HG03064 (cell line): ENCODE results near the gene CFDP1.

Experiments
- ATAC-seq: cut with Tn5 transposase; IDR thresholded peaks from one replicate; pipeline ENCODE4 v1.9.1; 2021; ENCODE audit warnings: low read depth; ENCODE audit not compliant: unreplicated experiment

The CFDP1 gene

DNA sequence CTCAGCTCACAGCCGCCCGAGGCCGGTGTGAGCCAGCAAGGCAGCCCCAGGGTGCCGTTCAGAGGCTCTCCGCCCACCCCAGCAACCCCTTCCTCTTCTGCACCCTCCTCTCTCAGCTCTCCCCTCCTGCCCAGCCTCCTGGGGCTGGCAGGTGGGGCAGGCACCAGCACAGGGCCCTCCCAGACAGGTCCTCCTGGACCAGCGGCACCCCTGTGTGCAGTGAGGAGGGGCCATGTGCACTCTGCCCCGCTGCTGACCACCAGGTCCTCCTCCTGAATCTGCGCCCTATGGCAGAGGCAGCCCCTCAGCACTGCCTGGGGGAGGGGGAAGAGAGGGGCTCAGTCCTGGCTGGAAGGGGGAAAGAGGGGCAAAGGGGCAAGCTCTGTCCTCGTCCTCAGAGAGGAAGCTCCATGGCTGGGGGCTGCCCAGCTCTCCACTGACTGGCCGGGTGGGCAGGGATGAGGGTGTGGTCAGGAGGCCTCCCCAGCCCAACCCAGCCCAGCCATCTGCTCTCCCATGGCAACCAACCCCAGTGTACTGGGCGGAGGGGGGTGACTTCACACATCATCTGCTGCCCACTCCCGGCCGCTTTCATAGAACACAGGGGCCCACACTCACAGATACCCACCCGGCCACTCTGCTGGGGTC, 176.5 kb downstream of the CFDP1 start:
- no peak for ATAC-seq

- no peak for ATAC-seq
Observed at GRCh38 chr16:75256059-75256571, 177.2 kb downstream of the CFDP1 start.

DNA sequence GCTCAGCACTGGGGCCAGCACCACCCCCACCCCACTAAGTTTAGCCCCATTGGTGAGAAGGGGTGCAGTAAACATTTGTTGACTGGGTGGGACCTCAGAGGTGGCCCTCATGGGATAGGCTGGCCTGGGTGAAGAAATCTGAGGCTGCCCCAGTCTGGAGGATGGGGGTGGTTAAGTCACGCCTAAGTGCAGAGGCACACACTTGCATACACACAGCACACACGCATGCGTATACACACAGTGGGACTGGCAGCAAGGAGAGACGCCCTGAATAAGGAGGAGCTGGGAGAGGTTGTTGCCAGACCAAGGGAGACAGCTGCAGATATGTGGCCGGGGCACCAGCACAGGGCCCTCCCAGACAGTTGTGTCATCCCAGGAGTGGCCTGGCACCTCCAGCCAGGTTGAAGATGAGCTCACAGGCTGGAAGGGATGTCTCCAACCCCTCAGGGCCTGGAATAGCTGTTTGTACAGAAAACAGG, 178.9 kb downstream of the CFDP1 start:
- ATAC-seq, result no peak

DNA sequence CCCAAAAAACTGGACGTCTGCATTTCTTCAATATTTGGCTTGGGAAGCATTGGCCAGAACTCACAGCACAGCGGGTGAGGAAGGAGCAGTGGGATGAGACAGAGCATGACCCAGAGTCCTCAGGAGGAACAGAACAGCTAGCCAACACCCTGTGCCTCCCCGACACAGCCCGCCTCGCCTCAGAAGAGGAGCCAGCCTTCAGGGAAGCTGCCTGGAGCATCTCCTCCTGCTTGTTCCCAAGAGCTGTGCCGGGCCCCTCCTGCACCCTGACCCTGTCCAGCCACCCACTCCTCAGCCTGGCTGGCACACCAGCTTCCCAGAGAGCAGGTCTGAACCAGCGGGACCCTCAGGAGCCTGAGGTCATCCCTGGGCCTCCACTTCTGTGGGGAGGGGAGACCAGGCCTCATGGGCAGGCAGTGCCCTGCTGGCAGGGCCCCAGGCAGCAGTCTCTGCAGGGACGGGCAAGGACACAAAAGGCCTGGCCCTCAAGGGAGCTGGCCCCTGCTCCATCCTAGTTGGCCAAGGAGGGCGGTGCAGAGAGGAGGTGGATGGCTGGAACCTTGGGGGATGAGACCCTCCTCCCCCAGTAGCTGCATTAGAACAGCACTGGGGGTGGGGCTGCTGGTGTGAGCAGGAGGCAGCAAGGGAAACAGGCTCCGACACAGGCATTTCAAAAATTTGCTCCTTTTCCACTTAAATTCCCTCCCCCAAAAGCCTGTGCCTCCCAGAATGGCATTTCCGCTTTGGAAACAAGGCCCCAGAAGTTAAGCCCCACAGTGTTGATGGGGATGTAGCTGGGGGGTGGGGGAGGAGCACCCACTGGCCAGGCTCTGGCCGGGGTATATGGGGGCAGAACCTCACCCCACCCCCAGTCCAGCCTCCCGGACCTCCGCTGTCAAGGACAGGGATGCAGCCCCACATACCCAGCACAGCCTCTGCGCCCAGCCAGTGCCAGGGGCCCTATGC, 180.1 kb downstream of the CFDP1 start:
- ATAC-seq, result no peak

- ATAC-seq, result no peak
Observed at GRCh38 chr16:75252049-75252864, 181.0 kb downstream of the CFDP1 start.

- peak; percentile 65 for ATAC-seq
Observed at GRCh38 chr16:75251280-75252048, 181.8 kb downstream of the CFDP1 start, which contains the start of gene BCAR1. Gene BCAR1, minus strand, starts transcription at chr16:75251624. Its CDS starts 142 bp downstream, at chr16:75251482.

- peak; percentile 46 for ATAC-seq
Observed at GRCh38 chr16:75250809-75251279, 182.5 kb downstream of the CFDP1 start.

- no peak for ATAC-seq
Observed at GRCh38 chr16:75250089-75250808, 183.1 kb downstream of the CFDP1 start.

DNA sequence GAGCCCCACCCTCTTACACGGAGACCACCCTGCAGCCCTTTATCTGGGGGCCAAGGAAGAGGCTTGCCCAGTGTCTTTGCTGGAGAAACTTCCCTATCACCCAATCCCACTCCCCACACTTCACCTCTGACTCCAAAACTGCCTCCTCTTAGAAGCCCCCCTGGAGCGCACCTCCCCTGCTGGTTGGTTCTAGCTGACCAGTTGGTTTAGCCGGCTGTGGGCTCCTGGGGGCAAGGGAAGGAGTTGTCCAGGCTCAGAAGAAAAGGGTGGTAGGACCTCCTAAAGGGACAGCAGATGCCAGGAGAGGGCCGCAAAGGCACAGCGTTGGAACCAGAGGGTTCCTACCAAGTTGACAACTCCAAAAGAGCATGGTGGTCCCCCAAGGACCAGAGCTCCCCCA, 183.9 kb downstream of the CFDP1 start:
- no peak for ATAC-seq

DNA sequence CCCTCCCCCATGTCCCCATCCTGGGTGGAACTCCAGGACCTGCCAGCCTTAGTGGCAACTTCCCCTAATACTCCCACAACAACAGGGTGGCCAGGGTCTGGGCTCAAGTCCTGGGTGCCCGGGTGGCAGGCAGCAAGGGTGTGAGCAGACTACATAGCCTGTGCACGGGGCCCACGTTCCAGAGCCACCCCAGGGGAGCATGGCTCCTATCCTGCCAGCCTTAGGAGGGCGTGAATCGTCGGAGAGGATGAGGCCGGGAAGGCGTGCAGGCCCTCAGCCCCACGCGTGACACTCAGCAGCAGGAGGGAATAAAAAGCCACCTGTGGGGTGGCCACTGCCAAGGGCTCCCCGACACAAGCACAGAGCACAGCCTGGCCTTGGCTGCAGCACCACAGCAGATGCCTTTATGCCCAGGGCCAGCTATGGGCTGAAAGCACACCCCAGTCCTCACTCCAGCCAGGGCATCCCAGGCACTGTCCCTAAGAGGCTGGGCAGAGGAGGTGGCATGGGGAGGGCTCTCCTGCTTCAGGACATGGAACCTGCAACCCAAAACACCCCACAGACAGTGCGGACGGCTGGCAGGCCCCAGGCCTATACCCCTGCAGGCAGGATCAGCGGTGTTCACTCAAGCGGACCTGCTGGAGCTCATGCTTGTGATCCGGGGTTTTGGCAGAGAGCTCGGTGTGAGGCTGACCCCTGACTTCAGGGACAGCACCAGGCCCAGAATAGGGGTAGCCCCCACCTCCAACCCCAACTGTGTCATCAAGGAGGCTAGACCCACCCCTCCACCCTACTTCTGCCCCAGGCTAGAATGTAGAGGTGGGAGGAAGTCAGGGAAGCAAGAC, 184.5 kb downstream of the CFDP1 start:
- no peak for ATAC-seq

- ATAC-seq, result no peak
Observed at GRCh38 chr16:75248142-75248535, 185.2 kb downstream of the CFDP1 start.

DNA sequence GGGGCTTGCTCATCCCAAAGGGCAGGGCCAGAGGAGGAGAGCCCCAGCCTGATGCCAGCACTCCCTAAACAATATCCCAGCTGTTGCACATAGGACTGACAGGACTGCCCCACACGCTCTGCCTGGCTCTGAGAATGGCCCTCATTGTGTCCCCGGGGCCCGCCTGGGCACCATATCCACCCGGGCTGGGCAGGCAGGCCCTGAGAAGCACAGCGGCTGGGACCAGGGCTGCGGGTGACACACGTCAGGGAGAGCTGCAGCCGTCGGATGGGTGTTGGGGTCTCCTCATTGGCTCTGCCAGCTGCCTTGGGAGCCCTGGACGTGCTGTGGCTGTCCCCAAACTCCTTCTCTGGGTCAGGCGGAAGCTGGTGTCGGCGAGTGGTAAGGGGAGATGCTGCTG, 186.1 kb downstream of the CFDP1 start:
- no peak for ATAC-seq

GRCh38 chr16:75246504-75247205, 186.6 kb downstream of the CFDP1 start:
- no peak for ATAC-seq

DNA sequence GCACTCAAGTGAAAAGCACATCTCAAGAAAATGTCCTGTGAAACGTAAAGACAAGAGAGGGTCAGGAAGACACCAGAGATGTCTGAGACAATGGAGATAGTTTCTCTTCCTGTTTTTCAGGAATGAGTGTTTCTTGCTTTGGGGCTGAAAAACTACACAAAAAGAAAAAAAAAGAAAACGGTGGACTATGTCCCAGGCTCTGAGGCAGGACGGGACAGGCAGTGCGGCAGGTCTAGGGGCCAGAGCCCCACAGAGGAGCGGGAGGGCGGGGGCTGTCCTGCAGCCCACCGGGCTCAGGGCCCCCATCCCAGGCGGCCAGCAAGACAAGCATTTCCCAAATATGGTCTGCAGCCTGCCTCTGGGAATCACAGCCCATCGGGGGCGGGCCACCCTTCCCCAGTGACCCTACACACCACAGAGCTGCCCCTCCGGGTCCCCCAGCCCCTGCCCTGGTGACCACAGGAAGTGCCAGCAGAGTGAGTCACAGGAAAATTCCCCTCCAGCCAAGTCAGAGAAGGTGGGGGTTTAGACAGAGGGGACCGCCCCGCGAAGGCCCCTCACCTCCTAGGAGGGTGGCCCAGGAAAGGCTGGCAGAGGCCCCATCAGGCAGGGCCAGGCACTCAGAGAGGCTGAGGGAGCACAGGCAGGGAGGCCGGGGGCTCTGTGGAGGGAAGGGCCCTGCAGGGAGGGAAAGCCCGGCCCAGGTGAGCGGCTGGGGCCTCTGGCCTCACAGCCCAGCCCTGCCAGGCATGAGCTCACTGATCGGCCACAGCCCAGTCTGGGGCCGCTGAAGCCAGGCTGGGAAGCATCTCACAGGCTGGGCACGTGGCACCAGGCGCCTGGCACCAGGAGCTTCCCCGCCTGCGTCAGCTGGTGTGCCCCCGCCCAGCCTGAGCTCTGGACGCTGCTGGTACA, 188.2 kb downstream of the CFDP1 start:
- no peak for ATAC-seq

GRCh38 chr16:75244225-75244809, 189.0 kb downstream of the CFDP1 start:
- ATAC-seq, result no peak
